NCI-H1417 (cell line): Measurements from ENCODE around the gene NKG7.
A peak's percentile ranks its signal among the peaks of the same experiment; 100 is the strongest.

ENCODE experiments used
- DNase-seq, 3 experiments: peaks; one replicate each; lab custom pipeline; 2025; lab: John Stamatoyannopoulos, UW

The NKG7 gene

GRCh38 chr19:51391073-51391611 is 18.7 kb upstream of the NKG7 start:
- no peak for DNase-seq

GRCh38 chr19:51389143-51389542 is 16.7 kb upstream of the NKG7 start:
- DNase-seq = no peak

GRCh38 chr19:51387924-51388389 is 15.5 kb upstream of the NKG7 start, which contains the start of gene LIM2:
LIM2 (minus strand) TSS chr19:51387974; CDS start chr19:51387443, 531 bp downstream.
- no peak for DNase-seq

- DNase-seq = no peak
These were observed 14.5 kb upstream of the NKG7 start for GRCh38 chr19:51386882-51387520.

- no peak for DNase-seq
These were observed 9.6 kb upstream of the NKG7 start for GRCh38 chr19:51382004-51382403.

GRCh38 chr19:51380379-51380778 is 7.9 kb upstream of the NKG7 start:
- no peak for DNase-seq

- no peak for DNase-seq
These were observed 5.0 kb upstream of the NKG7 start for GRCh38 chr19:51377422-51377821.

GRCh38 chr19:51375504-51376221 is 3.2 kb upstream of the NKG7 start:
- no peak for DNase-seq

- no peak for DNase-seq
These were observed 319 bp downstream of the NKG7 start for GRCh38 chr19:51372021-51372648.

GRCh38 chr19:51371186-51371690 is 1.2 kb downstream of the NKG7 start:
- DNase-seq = no peak

GRCh38 chr19:51370230-51370629 is 2.2 kb downstream of the NKG7 start:
- DNase-seq = no peak

- no peak for DNase-seq
These were observed 3.8 kb downstream of the NKG7 start, which contains the start of gene CLDND2 for GRCh38 chr19:51368366-51369282. CLDND2 (minus strand) TSS chr19:51369003; CDS start chr19:51368577, 426 bp downstream.

- DNase-seq = no peak
These were observed 4.7 kb downstream of the NKG7 start for GRCh38 chr19:51367565-51368365.

GRCh38 chr19:51367255-51367564 is 5.2 kb downstream of the NKG7 start:
- no peak for DNase-seq

- DNase-seq = peak in 1 of 3 experiments; percentile 27
These were observed 5.8 kb downstream of the NKG7 start for GRCh38 chr19:51366389-51367254.

- no peak for DNase-seq
These were observed 6.5 kb downstream of the NKG7 start, which contains the start of gene ETFB for GRCh38 chr19:51365965-51366388. ETFB (minus strand) TSS chr19:51366388; CDS start chr19:51366326, 62 bp downstream.

GRCh38 chr19:51365211-51365964 is 7.1 kb downstream of the NKG7 start:
- no peak for DNase-seq

GRCh38 chr19:51364200-51365106 is 8.0 kb downstream of the NKG7 start:
- DNase-seq = no peak
